Lung (tissue), 12 donors: Measurements from ENCODE around the gene PARVB. TPM values are rescaled to one million over a fixed set of nuclear protein-coding genes. Genes with fewer than 3 reads are reported as not detected.

Experiments used
- ATAC-seq: fragments of 200-7000 bp; cut with Tn5 transposase; one replicate; pipeline ENCODE4 v1.9.1; 2020; ENCODE audit warnings: moderate number of reproducible peaks; ENCODE audit not compliant: insufficient read depth, low FRiP score
- DNase-seq, 3 donors: peaks; one replicate each; pipeline ENCODE4 v3.0.0-alpha.2; 2013 to 2017
- H3K27ac ChIP-seq, 2 donors: one replicate each; pipeline ENCODE4 v1.5.1; 2013; ENCODE audit warnings: mild to moderate bottlenecking in 2 of 2, moderate library complexity in 2 of 2, control low read depth in 1 of 2, inconsistent platforms in 1 of 2, low read depth in 1 of 2, low read length in 1 of 2
- H3K27me3 ChIP-seq, 3 donors: one replicate each; pipeline ENCODE4 v1.5.1; 2013; ENCODE audit warnings: low read length in 2 of 3; ENCODE audit not compliant: control insufficient read depth in 3 of 3, insufficient read depth in 3 of 3
- H3K36me3 ChIP-seq, 4 donors: one replicate each; pipeline ENCODE4 v1.5.1; 2013; ENCODE audit warnings: low read length in 4 of 4, mild to moderate bottlenecking in 1 of 4, moderate library complexity in 1 of 4; ENCODE audit not compliant: control insufficient read depth in 4 of 4, insufficient read depth in 4 of 4
- H3K4me1 ChIP-seq, 5 donors: one replicate each; pipeline ENCODE4 v1.5.1; 2013; ENCODE audit warnings: low read length in 5 of 5, mild to moderate bottlenecking in 2 of 5, moderate library complexity in 1 of 5; ENCODE audit not compliant: control insufficient read depth in 5 of 5, insufficient read depth in 5 of 5
- H3K4me3 ChIP-seq: one replicate; pipeline ENCODE4 v1.5.1; 2013; ENCODE audit warnings: mild to moderate bottlenecking, control low read depth, moderate library complexity
- H3K9ac ChIP-seq, 2 donors: one replicate each; pipeline ENCODE4 v1.5.1; 2013; ENCODE audit warnings: low read length in 2 of 2, control low read depth in 1 of 2; ENCODE audit not compliant: insufficient read depth in 1 of 2
- H3K9me3 ChIP-seq, 4 donors: one replicate each; pipeline ENCODE4 v1.5.1; 2013; ENCODE audit warnings: low read length in 3 of 4, mild to moderate bottlenecking in 1 of 4, moderate library complexity in 1 of 4; ENCODE audit not compliant: control insufficient read depth in 4 of 4, insufficient read depth in 3 of 4
- CTCF ChIP-seq: IDR thresholded peaks from 2 replicates; pipeline ENCODE4 v1.5.1; 2012; ENCODE audit warnings: mild to moderate bottlenecking; ENCODE audit errors: control extremely low read depth, extremely low read depth
- WGBS, 2 donors: extraction: QIAGEN DNeasy Blood & Tissue Kit; methylation state at CpG; one replicate each; pipeline ENCODE4 v1.1.7; 2013; 5-methylcytosine and 5-hydroxymethylcytosine counted together
- polyA plus RNA-seq, 2 donors: library from polyadenylated mRNA; stranded (reverse); fragments of 200-250 nt; gene quantifications; one replicate each; pipeline ENCODE4 v1.2.1, GENCODE V29; 2013
- total RNA-seq, 2 donors: library from RNA; depleted of rRNA in 1 of 2; stranded (reverse); fragments of >200 nt in 1 of 2; gene quantifications; one replicate each; pipeline ENCODE4 v1.2.1, GENCODE V29; 2014 to 2021
- donor health status: control.
- donor health status: control.
- donor health status: Bipolar disorder and iron deficiency.
- donor health status: healthy.
- donor health status: DM: yes; HTN: yes; CAD: no.

PARVB gene
- total and polyA plus RNA-seq, 4 donors, result 16.9 to 64.2 (median 49.7) TPM

GRCh38 chr22:44087089-44087430 lies 63.0 kb downstream of the PARVB start:
- ATAC-seq, result no peak
- DNase-seq, result no peak
- no peak overlapping the region for H3K27ac ChIP-seq
- no peak for TF ChIP-seq CTCF
- H3K36me3 ChIP-seq, result no peaks in the 10 kb centered on the region
- H3K9me3 ChIP-seq, result peaks cover 0 to 3% (median 0%) of the 10 kb centered on the region in 4 donors
- H3K4me3 ChIP-seq, result no peak overlapping the region
- H3K4me1 ChIP-seq, result peaks cover 0 to 29% (median 3%) of the 10 kb centered on the region in 5 donors
- no peaks in the 10 kb centered on the region for H3K27me3 ChIP-seq
- peak overlapping the region in 1 of 2 donors; percentile 7 for H3K9ac ChIP-seq
- 93 to 96% methylated on average over 4 of the region's 4 CpGs for WGBS, 2 donors

DNA sequence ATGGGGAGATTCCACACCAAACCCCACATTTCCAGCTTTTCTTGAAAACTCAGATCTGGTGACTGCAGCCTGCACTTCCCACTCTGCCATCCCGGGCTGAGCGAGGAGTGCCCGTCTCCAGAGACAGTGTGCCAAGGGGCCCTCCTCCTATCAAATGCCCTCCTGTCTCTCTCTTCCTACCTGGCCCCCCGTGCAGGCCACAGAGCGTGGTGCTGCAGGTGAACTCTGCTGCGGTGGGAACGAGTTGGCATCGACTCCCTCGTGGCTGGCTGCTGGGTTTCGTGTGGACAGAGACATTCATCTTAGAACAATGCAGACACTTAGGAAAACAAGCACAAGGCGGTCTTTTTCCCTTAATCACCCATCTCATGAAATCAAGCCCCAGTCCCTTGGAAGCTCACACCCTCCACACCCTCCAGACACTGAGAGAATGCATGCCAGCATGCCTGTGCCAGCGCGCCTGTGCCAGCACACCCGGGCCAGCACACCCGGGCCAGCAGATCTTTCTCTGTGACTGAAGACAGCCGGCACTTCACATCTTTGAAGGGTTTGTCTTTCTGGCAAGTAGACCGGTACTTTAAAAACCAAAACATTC lies 65.0 kb downstream of the PARVB start:
- H3K4me3 ChIP-seq, result no peak overlapping the region
- ATAC-seq (no peak), DNase-seq (peak in 1 of 3 donors; percentile 15)
- TF ChIP-seq CTCF, result no peak
- peaks cover 0 to 29% (median 3%) of the 10 kb centered on the region in 5 donors for H3K4me1 ChIP-seq
- no peaks in the 10 kb centered on the region for H3K27me3 ChIP-seq
- WGBS, 2 donors, result 58 to 79% methylated on average over 17 of the region's 17 CpGs
- peaks cover 0 to 3% (median 0%) of the 10 kb centered on the region in 4 donors for H3K9me3 ChIP-seq
- H3K27ac ChIP-seq, result no peak overlapping the region
- no peaks in the 10 kb centered on the region for H3K36me3 ChIP-seq
- no peak overlapping the region for H3K9ac ChIP-seq

DNA sequence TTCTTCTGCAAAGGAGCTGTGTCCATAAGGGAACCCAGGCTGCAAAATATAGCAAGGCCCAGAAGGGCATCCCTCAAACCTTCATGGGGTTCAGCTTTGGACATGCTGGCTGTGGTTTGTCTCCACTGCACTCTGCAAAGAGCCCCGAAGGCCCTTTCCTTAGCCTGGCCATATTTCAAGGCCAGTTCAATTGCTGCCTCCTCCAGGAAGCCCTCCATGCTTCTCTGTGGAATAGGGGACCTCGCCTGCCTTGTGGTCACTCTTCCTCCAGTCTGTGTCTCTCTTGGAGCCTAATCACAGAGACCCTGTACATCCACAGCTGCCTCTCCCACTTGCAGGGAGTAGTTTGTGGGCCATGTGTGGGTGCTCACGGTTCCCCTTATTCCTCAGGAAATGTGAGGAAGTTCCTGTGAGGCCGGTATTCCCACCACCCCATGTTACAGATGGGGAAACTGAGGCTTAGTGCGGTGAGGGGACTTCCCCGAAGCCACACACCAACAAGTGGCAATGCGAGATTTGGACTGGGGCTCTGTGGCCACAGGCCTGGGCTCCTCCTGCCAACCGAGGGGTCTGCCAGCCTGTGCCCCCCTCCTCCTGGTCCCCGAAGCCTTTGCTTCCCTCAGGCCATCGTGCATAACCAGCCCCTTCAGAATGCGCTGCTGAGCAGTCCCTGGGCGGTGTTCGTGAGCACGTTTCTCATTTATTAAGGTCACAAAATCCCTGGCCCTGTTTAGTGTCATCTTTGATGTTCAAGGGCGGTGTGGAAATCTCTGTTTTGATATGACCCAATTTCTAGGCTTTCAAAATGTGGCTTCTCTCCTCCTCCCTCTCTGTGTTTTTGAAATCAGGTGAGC lies 65.8 kb downstream of the PARVB start:
- Histone ChIP-seq H3K4me3 (no peak overlapping the region), H3K4me1 (peaks cover 0 to 29% (median 3%) of the 10 kb centered on the region in 5 donors), H3K27ac (no peak overlapping the region), H3K9me3 (no peaks in the 10 kb centered on the region), H3K9ac (no peak overlapping the region), H3K36me3 (peaks cover 0 to 4% (median 0%) of the 10 kb centered on the region in 4 donors), H3K27me3 (no peaks in the 10 kb centered on the region)
- WGBS, 2 donors, result 90 to 91% methylated on average over 15 of the region's 15 CpGs
- no peak for DNase-seq
- ATAC-seq, result no peak
- no peak for TF ChIP-seq CTCF
